Prostate gland (tissue), 2 donors: Measurements from ENCODE around the gene CNN3. TPM values are rescaled to one million over a fixed set of nuclear protein-coding genes. Genes with fewer than 3 reads are reported as not detected.

Experiments used
- DNase-seq: peaks from one replicate; pipeline ENCODE4 v3.0.0-alpha.2; 2019; ENCODE audit warnings: low spot score
- H3K27ac ChIP-seq, 2 donors: fragments of 200-600 bp; sonication (generic); 2 replicates each; pipeline ENCODE4 v1.5.1; 2017 to 2019
- H3K27me3 ChIP-seq: fragments of 200-600 bp; sonication (generic); replicated peaks from 2 replicates; pipeline ENCODE4 v1.5.1; 2019; ENCODE audit not compliant: insufficient read depth
- H3K36me3 ChIP-seq, 2 donors: fragments of 200-600 bp; sonication (generic); 1 replicate in 1 of 2; 2 replicates in 1 of 2; pipeline versions ENCODE4 v1.5.1 to v1.8.1; 2017 to 2019
- H3K4me1 ChIP-seq: fragments of 200-600 bp; sonication (generic); replicated peaks from 2 replicates; pipeline ENCODE4 v1.5.1; 2019
- H3K4me3 ChIP-seq, 2 donors: fragments of 200-600 bp; sonication (generic); 2 replicates each; pipeline ENCODE4 v1.5.1; 2017 to 2019
- H3K9me3 ChIP-seq: fragments of 200-600 bp; sonication (generic); 2 replicates; pipeline ENCODE4 v1.5.1; 2017
- CTCF ChIP-seq, 4 experiments: fragments of 200-600 bp in 2 of 4; fragments of 450-650 bp in 2 of 4; sonication (generic) in 2 of 4; IDR thresholded peaks; 1 replicate in 3 of 4; 2 replicates in 1 of 4; pipeline ENCODE4 v1.5.1; 2016 to 2019; ENCODE audit warnings: antibody characterized with exemption in 4 of 4, mild to moderate bottlenecking in 2 of 4, moderate library complexity in 2 of 4
- POLR2A ChIP-seq: fragments of 450-650 bp; IDR thresholded peaks from one replicate; pipeline ENCODE4 v1.6.1; 2016; ENCODE audit warnings: antibody characterized with exemption, mild to moderate bottlenecking
- POLR2AphosphoS5 ChIP-seq: sonication (generic); formaldehyde crosslinking; IDR thresholded peaks from one replicate; pipeline ENCODE4 v1.6.1; 2017; ENCODE audit warnings: antibody characterized with exemption
- WGBS: methylation state at CpG from one replicate; pipeline ENCODE4 v1.1.5; 2018; 5-methylcytosine and 5-hydroxymethylcytosine counted together
- intact Hi-C: fragments of 100-400 bp; cut with DNase I; formaldehyde crosslinking; loops from one replicate; pipeline ENCODE4 v1.14.2; 2022
- total RNA-seq, 2 donors: library from RNA; depleted of rRNA; stranded (reverse); fragments of >200 nt; gene quantifications; one replicate each; pipeline ENCODE4 v1.1.0, GENCODE V29; 2016

Gene CNN3
- total RNA-seq, 2 donors from 2014 or later: 136 to 180 TPM

- TF ChIP-seq CTCF (IDR thresholded peaks at IDR 0.05) (no peak), POLR2AphosphoS5 (peak; percentile 58)
- no peaks in the 10 kb centered on the region for H3K27me3 ChIP-seq
- 34% methylated on average over 4 of the region's 4 CpGs for WGBS
- H3K27ac ChIP-seq: peak overlapping the region; percentile 87 to 91
- H3K4me1 ChIP-seq: no peaks in the 10 kb centered on the region
- H3K4me3 ChIP-seq: no peak overlapping the region
- no peaks in the 10 kb centered on the region for H3K36me3 ChIP-seq
- no peaks in the 10 kb centered on the region for H3K9me3 ChIP-seq
- DNase-seq: peak; percentile 24
- intact Hi-C loops: loop anchor here (2.0 kb wide), 1 partner anchor 59 kb away; no protein-coding TSS in a partner anchor
Observed at GRCh38 chr1:94865360-94865759, 61.5 kb downstream of the CNN3 start.

GRCh38 chr1:94864821-94865220, 62.1 kb downstream of the CNN3 start:
- 22% methylated on average over 9 of the region's 9 CpGs for WGBS
- Histone ChIP-seq H3K9me3 (no peaks in the 10 kb centered on the region), H3K4me1 (no peaks in the 10 kb centered on the region), H3K27ac (peak overlapping the region; percentile 87 to 91), H3K27me3 (no peaks in the 10 kb centered on the region), H3K4me3 (no peak overlapping the region), H3K36me3 (no peaks in the 10 kb centered on the region)
- DNase-seq: peak; percentile 58
- TF ChIP-seq CTCF (IDR thresholded peaks at IDR 0.05): no peak
- peak; percentile 65 for TF ChIP-seq POLR2AphosphoS5
- intact Hi-C loops: loop anchor here (2.0 kb wide), 1 partner anchor 60 kb away; no protein-coding TSS in a partner anchor

GRCh38 chr1:94863919-94864318, 63.0 kb downstream of the CNN3 start:
- 15% methylated on average over 4 of the region's 4 CpGs for WGBS
- H3K27ac ChIP-seq: peak overlapping the region; percentile 87 to 91
- H3K4me3 ChIP-seq: no peak overlapping the region
- no peaks in the 10 kb centered on the region for H3K27me3 ChIP-seq
- no peak for TF ChIP-seq CTCF (IDR thresholded peaks at IDR 0.05)
- TF ChIP-seq POLR2AphosphoS5: peak; percentile 91
- peak; percentile 40 for TF ChIP-seq POLR2A
- H3K4me1 ChIP-seq: no peaks in the 10 kb centered on the region
- intact Hi-C loops: loop anchor here (2.0 kb wide), 1 partner anchor 61 kb away; no protein-coding TSS in a partner anchor
- no peaks in the 10 kb centered on the region for H3K36me3 ChIP-seq
- peak; percentile 81 for DNase-seq
- H3K9me3 ChIP-seq: no peaks in the 10 kb centered on the region

- H3K4me3 ChIP-seq: no peak overlapping the region
- intact Hi-C loops: no loop called here
- DNase-seq: peak; percentile 31
Observed at GRCh38 chr1:94863297-94863911, 63.5 kb downstream of the CNN3 start.

More at GRCh38 chr1:94863297-94863911, 63.5 kb downstream of the CNN3 start:
- Histone ChIP-seq H3K36me3 (no peaks in the 10 kb centered on the region), H3K9me3 (no peaks in the 10 kb centered on the region), H3K27me3 (no peaks in the 10 kb centered on the region), H3K4me1 (no peaks in the 10 kb centered on the region), H3K27ac (peak overlapping the region; percentile 87 to 91)
- 2% methylated on average over 2 of the region's 2 CpGs for WGBS
- TF ChIP-seq CTCF (IDR thresholded peaks at IDR 0.05): no peak
- no peak for TF ChIP-seq POLR2AphosphoS5
- no peak for TF ChIP-seq POLR2A
